ENCODE measurements around the gene WWOX. TPM values are rescaled to one million over a fixed set of nuclear protein-coding genes. Genes with fewer than 3 reads are reported as not detected.

Gene WWOX
- total and polyA plus RNA-seq, 2 of the 13 experiments (the other 11 are each of a cell fraction or from before 2014, with no cell fraction given), result 9.1 to 37.4 TPM

GRCh38 chr16:79013930-79014660 is 914.6 kb downstream of the WWOX start:
- H2AFZ ChIP-seq (ENCODE audit: low read length), result no peak overlapping the region
- H3K27me3 ChIP-seq (ENCODE audit: control insufficient read depth in 1 of 2, insufficient read depth in 2 of 2, low read length in 2 of 2), result no peaks in the 10 kb centered on the region
- no peak overlapping the region for H3K9ac ChIP-seq (ENCODE audit: insufficient read depth, low read depth, low read length)
- 66% methylated on average over 17 of the region's 17 CpGs for WGBS (ENCODE audit: low lambda C conversion rate)
- POLR2A ChIA-PET, result no interaction called here
- no peaks in the 10 kb centered on the region for H3K9me3 ChIP-seq (ENCODE audit: low read length)
- DNase-seq (ENCODE audit: low spot score) (no peak), FAIRE-seq (no peak), ATAC-seq (no peak)
- H3K27ac ChIP-seq (ENCODE audit: extremely low read length, insufficient read depth, low read length), result no peak overlapping the region
- no peak overlapping the region for H3K4me3 ChIP-seq (replicated peaks in 1 of 3; ENCODE audit: insufficient read depth in 1 of 3, low read depth in 2 of 3, low read length in 3 of 3)
- H3K79me2 ChIP-seq (ENCODE audit: insufficient read depth, low read length), result no peaks in the 10 kb centered on the region
- in situ Hi-C loops (cut with HindIII; ENCODE audit: extremely low pct_ligation_motif_present, low pct_unique_long_range_greater_than_20kb) (no loop called here), intact Hi-C loops (cut with micrococcal nuclease; ENCODE audit: unreplicated experiment) (no loop called here)
- no peak overlapping the region for H3K4me2 ChIP-seq (ENCODE audit: low read depth, low read length)
- no peaks in the 10 kb centered on the region for H3K4me1 ChIP-seq (ENCODE audit: insufficient read depth, low read length)
- no peak for TF ChIP-seq ZNF224 (CRISPR knock-in tag; IDR thresholded peaks at IDR 0.05)
- H3K36me3 ChIP-seq (replicated peaks in 1 of 2; ENCODE audit: control insufficient read depth in 1 of 2, insufficient read depth in 2 of 2, low read length in 2 of 2), result no peaks in the 10 kb centered on the region
- H4K20me1 ChIP-seq (ENCODE audit: insufficient read depth, low read length), result no peaks in the 10 kb centered on the region
- no TSS peak for BruUV-seq (replicated peaks)
- CTCF ChIA-PET (ENCODE audit: low intra/inter-chr PET ratio, low total read pairs), result no interaction called here

DNA sequence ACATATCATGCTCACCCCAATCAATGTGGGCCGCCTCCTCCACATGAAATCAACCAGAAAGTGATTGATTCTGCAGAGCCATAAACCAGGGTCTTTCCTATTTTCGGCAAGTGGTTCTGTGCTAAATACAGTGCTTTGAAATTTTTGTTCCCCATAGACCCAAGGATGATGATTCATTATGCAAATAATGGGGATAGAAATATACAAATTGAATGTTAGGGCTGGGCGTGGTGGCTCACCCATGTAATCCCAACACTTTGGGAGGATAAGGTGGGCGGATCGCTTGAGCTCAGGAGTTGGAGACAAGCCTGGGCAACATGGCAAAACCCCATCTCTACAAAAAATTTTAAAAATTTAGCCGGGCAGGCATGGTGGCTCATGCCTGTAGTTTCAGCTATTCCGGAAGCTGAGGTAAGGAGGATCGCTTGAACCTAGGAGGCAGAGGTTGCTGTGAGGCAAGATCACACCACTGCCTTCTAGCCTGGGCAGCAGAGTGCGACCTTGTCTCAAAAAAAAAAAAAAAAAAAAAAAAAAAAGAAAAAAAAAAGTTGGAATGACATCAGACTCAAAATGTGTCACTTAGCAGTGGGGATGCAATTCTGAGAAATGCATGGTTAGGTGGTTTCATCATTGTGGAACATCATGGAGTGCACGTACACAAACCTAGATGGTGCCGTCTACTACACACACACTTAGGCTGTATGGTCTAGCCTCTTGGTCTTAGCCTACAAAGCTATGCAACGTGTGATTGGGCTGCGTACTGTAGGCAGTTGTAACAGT is 919.4 kb downstream of the WWOX start:
- no peak overlapping the region for H2AFZ ChIP-seq (ENCODE audit: low read length)
- H3K36me3 ChIP-seq (replicated peaks in 1 of 2; ENCODE audit: control insufficient read depth in 1 of 2, insufficient read depth in 2 of 2, low read length in 2 of 2), result no peaks in the 10 kb centered on the region
- no TSS peak for BruUV-seq (replicated peaks)
- H3K4me3 ChIP-seq (replicated peaks in 1 of 3; ENCODE audit: insufficient read depth in 1 of 3, low read depth in 2 of 3, low read length in 3 of 3), result no peak overlapping the region
- POLR2A ChIA-PET, result no interaction called here
- WGBS (ENCODE audit: low lambda C conversion rate), result 64% methylated on average over 13 of the region's 13 CpGs
- ATAC-seq (no peak), FAIRE-seq (no peak), DNase-seq (ENCODE audit: low spot score) (no peak)
- H4K20me1 ChIP-seq (ENCODE audit: insufficient read depth, low read length), result no peaks in the 10 kb centered on the region
- TF ChIP-seq ZNF678 (CRISPR knock-in tag; IDR thresholded peaks at IDR 0.05), result no peak
- TF ChIP-seq ZNF230 (CRISPR knock-in tag; IDR thresholded peaks at IDR 0.05), result no peak
- TF ChIP-seq HNF4A (CRISPR knock-in tag; IDR thresholded peaks at IDR 0.05), result no peak
- TF ChIP-seq ZNF790 (CRISPR knock-in tag; IDR thresholded peaks at IDR 0.05; ENCODE audit: borderline replicate concordance), result no peak
- no peak for TF ChIP-seq PAF1 (CRISPR knock-in tag; IDR thresholded peaks at IDR 0.05)
- TF ChIP-seq ZNF781 (CRISPR knock-in tag; IDR thresholded peaks at IDR 0.05; ENCODE audit: borderline replicate concordance, not compliant biosample characterization), result no peak
- CTCF ChIA-PET (ENCODE audit: low intra/inter-chr PET ratio, low total read pairs), result no interaction called here
- H3K4me2 ChIP-seq (ENCODE audit: low read depth, low read length), result no peak overlapping the region
- no peaks in the 10 kb centered on the region for H3K9me3 ChIP-seq (ENCODE audit: low read length)
- H3K9ac ChIP-seq (ENCODE audit: insufficient read depth, low read depth, low read length), result no peak overlapping the region
- H3K4me1 ChIP-seq (ENCODE audit: insufficient read depth, low read length), result no peaks in the 10 kb centered on the region
- in situ Hi-C loops (cut with HindIII; ENCODE audit: extremely low pct_ligation_motif_present, low pct_unique_long_range_greater_than_20kb), result no loop called here
- intact Hi-C loops (cut with micrococcal nuclease; ENCODE audit: unreplicated experiment), result no loop called here
- H3K27me3 ChIP-seq (ENCODE audit: control insufficient read depth in 1 of 2, insufficient read depth in 2 of 2, low read length in 2 of 2), result peaks cover 0 to 5% of the 10 kb centered on the region in 2 experiments; a peak in 2 of 5 replicates
- no peak overlapping the region for H3K27ac ChIP-seq (ENCODE audit: extremely low read length, insufficient read depth, low read length)
- no peaks in the 10 kb centered on the region for H3K79me2 ChIP-seq (ENCODE audit: insufficient read depth, low read length)
